ENCODE measurements around the gene LITAF. TPM values are rescaled to one million over a fixed set of nuclear protein-coding genes. Genes with fewer than 3 reads are reported as not detected.

The LITAF gene
- total RNA-seq, 1 experiment from 2014 or later: 328 TPM

DNA sequence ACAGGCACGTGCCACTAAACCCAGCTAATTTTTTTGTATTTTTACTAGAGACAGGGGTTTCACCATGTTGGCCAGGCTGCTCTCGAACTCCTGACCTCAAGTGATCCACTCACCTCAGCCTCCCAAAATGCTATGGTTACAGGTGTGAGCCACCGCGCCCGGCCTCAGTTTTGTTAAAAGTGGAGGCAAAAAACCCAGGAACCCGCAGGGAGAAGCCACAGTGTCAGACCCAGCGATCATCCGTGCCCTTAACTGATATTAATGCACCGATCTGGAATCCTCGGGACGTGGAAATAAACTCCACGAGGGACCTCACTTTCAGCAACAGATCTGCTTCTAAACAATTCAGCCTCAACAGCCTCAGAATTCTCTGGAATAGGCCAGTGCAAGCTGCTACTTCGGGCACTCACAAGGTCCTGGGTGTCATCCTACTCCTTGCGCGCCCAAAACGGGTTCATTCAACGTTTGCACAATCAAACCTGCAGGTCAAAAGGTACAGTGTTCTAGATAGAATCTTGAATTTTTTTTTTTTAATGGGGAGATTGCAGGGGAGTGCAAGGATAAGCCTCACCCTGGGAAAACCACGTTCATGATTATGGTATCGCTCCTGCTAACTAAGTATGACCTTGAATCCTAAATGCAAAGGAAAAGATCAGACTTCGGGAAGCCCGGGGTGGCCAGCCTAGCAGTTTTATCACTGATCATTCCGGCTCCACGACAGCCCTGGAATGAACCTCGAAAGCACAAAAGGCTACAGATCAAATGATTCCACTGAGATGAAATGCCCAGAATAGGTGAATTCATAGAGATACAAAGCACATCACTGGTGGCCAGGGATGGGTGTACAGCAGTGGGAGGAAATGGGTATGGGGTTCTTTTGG lies 22.4 kb downstream of the LITAF start:
- BruUV-seq (replicated peaks): no TSS peak
- no peak overlapping the region for H3K4me3 Mint-ChIP-seq (ENCODE audit: low read depth, unreplicated experiment)
- CTCF ChIA-PET: no interaction called here
- TF ChIP-seq CTCF (IDR thresholded peaks at IDR 0.05; ENCODE audit: unreplicated experiment): no peak
- H3K36me3 Mint-ChIP-seq (ENCODE audit: insufficient read depth, unreplicated experiment): peaks cover 82% of the 10 kb centered on the region
- intact Hi-C loops (cut with micrococcal nuclease; ENCODE audit: unreplicated experiment): no loop called here
- peaks cover 56% of the 10 kb centered on the region for H3K4me1 Mint-ChIP-seq (ENCODE audit: low read depth, unreplicated experiment)
- H3K9me3 Mint-ChIP-seq (ENCODE audit: low read depth, unreplicated experiment): no peaks in the 10 kb centered on the region
- H3K27me3 Mint-ChIP-seq (ENCODE audit: unreplicated experiment): no peaks in the 10 kb centered on the region
- DNase-seq: no peak
- H3K27ac Mint-ChIP-seq (ENCODE audit: unreplicated experiment): no peak overlapping the region

DNA sequence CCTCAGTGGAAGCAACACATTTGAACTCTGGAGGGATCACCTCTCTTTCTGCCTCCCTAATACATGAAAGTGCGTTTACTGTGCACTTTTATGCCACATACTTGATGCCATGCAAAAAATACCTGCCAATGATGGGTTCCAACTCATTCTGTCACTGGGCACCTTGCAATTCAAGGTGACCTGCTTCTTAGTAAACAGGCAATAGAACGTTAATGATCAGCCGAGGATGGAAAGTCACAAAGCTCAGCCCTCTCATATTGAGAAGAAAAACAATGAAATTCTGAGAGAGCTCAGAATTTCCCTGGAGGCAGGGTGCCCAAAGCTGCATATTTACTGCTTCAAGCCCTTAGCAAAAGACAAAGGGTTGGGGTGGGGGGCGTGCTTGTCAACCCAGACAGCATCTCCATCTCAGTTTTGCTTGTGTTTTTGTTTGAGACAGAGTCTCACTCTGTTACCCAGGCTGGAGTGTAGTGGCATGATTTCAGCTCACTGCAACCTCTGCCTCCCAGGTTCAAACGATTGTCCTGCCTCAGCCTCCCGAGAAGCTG lies 23.2 kb downstream of the LITAF start:
- Mint-ChIP-seq H3K36me3 (ENCODE audit: insufficient read depth, unreplicated experiment) (peaks cover 80% of the 10 kb centered on the region), H3K9me3 (ENCODE audit: low read depth, unreplicated experiment) (no peaks in the 10 kb centered on the region), H3K4me3 (ENCODE audit: low read depth, unreplicated experiment) (no peak overlapping the region), H3K4me1 (ENCODE audit: low read depth, unreplicated experiment) (peaks cover 54% of the 10 kb centered on the region), H3K27me3 (ENCODE audit: unreplicated experiment) (no peaks in the 10 kb centered on the region), H3K27ac (ENCODE audit: unreplicated experiment) (no peak overlapping the region)
- TF ChIP-seq CTCF (IDR thresholded peaks at IDR 0.05; ENCODE audit: unreplicated experiment): no peak
- BruUV-seq (replicated peaks): no TSS peak
- CTCF ChIA-PET: interaction anchor here (0.6 kb wide), 1 partner anchor 24 kb away, joined by 13 read pairs; no protein-coding TSS in a partner anchor
- intact Hi-C loops (cut with micrococcal nuclease; ENCODE audit: unreplicated experiment): no loop called here
- DNase-seq: no peak

GRCh38 chr16:11562941-11563340 lies 23.8 kb downstream of the LITAF start:
- Mint-ChIP-seq H3K27ac (ENCODE audit: unreplicated experiment) (no peak overlapping the region), H3K27me3 (ENCODE audit: unreplicated experiment) (no peaks in the 10 kb centered on the region)
- CTCF ChIA-PET: interaction anchor here (0.6 kb wide), 2 partner anchors 23 to 79 kb away, joined by 3 to 13 read pairs; no protein-coding TSS in a partner anchor

DNA sequence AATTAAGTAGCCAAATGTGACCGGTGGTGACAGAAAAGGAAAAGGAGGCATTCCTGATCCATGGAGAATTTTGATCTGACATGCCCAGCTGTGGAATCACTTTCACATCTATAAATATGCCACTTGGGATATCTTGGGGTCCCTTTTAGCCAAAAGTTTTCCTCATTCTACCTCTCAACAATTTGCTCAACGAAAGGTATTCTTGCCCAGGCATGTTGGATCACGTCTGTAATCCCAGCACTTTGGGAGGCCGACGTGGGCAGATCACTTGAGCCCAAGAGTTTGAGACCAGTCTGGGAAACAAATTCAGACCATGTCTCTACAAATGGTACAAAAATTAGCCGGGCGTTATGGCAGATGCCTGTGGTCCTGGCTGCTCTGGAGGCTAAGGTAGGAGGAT lies 24.3 kb downstream of the LITAF start:
- Mint-ChIP-seq H3K27me3 (ENCODE audit: unreplicated experiment) (no peaks in the 10 kb centered on the region), H3K27ac (ENCODE audit: unreplicated experiment) (no peak overlapping the region), H3K36me3 (ENCODE audit: insufficient read depth, unreplicated experiment) (peaks cover 72% of the 10 kb centered on the region), H3K9me3 (ENCODE audit: low read depth, unreplicated experiment) (no peaks in the 10 kb centered on the region), H3K4me1 (ENCODE audit: low read depth, unreplicated experiment) (peaks cover 51% of the 10 kb centered on the region), H3K4me3 (ENCODE audit: low read depth, unreplicated experiment) (no peak overlapping the region)
- no TSS peak for BruUV-seq (replicated peaks)
- intact Hi-C loops (cut with micrococcal nuclease; ENCODE audit: unreplicated experiment): no loop called here
- no peak for TF ChIP-seq CTCF (IDR thresholded peaks at IDR 0.05; ENCODE audit: unreplicated experiment)
- DNase-seq: no peak
- CTCF ChIA-PET: interaction anchor here (0.7 kb wide), 1 partner anchor 19 kb away, joined by 5 read pairs; no protein-coding TSS in a partner anchor

More at GRCh38 chr16:11562941-11563340, 23.8 kb downstream of the LITAF start:
- intact Hi-C loops (cut with micrococcal nuclease; ENCODE audit: unreplicated experiment): no loop called here
- no TSS peak for BruUV-seq (replicated peaks)
- TF ChIP-seq CTCF (IDR thresholded peaks at IDR 0.05; ENCODE audit: unreplicated experiment): no peak
- peaks cover 77% of the 10 kb centered on the region for H3K36me3 Mint-ChIP-seq (ENCODE audit: insufficient read depth, unreplicated experiment)
- H3K9me3 Mint-ChIP-seq (ENCODE audit: low read depth, unreplicated experiment): no peaks in the 10 kb centered on the region
- no peak overlapping the region for H3K4me3 Mint-ChIP-seq (ENCODE audit: low read depth, unreplicated experiment)
- H3K4me1 Mint-ChIP-seq (ENCODE audit: low read depth, unreplicated experiment): peaks cover 54% of the 10 kb centered on the region
- no peak for DNase-seq
